Measurements from ENCODE around the gene TMEM86A.

The TMEM86A gene

GRCh38 chr11:18726040-18726439 is 27.5 kb downstream of the TMEM86A start, which contains the start of gene IGSF22:
IGSF22 (minus strand) TSS chr11:18726188; CDS start chr11:18724236, 1,952 bp downstream.
- no peak for DNase-seq (ENCODE audit: low spot score)

GRCh38 chr11:18727479-18728236 is 29.1 kb downstream of the TMEM86A start:
- peak; percentile 52 for DNase-seq (ENCODE audit: low spot score)

GRCh38 chr11:18728658-18729057 is 30.1 kb downstream of the TMEM86A start:
- no peak for DNase-seq (ENCODE audit: low spot score)

GRCh38 chr11:18729426-18729825 is 30.8 kb downstream of the TMEM86A start:
- DNase-seq (ENCODE audit: low spot score), result no peak

- no peak for DNase-seq (ENCODE audit: low spot score)
Observed at GRCh38 chr11:18730020-18730419, 31.4 kb downstream of the TMEM86A start.

GRCh38 chr11:18731441-18731840 is 32.9 kb downstream of the TMEM86A start:
- no peak for DNase-seq (ENCODE audit: low spot score)

- DNase-seq (ENCODE audit: low spot score), result peak; percentile 74
Observed at GRCh38 chr11:18731949-18732821, 33.6 kb downstream of the TMEM86A start.

GRCh38 chr11:18733202-18733601 is 34.6 kb downstream of the TMEM86A start:
- DNase-seq (ENCODE audit: low spot score), result no peak

GRCh38 chr11:18736590-18737148 is 38.1 kb downstream of the TMEM86A start:
- no peak for DNase-seq (ENCODE audit: low spot score)

GRCh38 chr11:18737642-18738041 is 39.1 kb downstream of the TMEM86A start:
- no peak for DNase-seq (ENCODE audit: low spot score)

- no peak for DNase-seq (ENCODE audit: low spot score)
Observed at GRCh38 chr11:18739685-18740084, 41.1 kb downstream of the TMEM86A start.

- DNase-seq (ENCODE audit: low spot score), result no peak
Observed at GRCh38 chr11:18741783-18742182, 43.2 kb downstream of the TMEM86A start.

GRCh38 chr11:18743365-18743764 is 44.8 kb downstream of the TMEM86A start:
- DNase-seq (ENCODE audit: low spot score), result no peak

GRCh38 chr11:18743900-18744514 is 45.4 kb downstream of the TMEM86A start:
- no peak for DNase-seq (ENCODE audit: low spot score)

GRCh38 chr11:18745251-18745650 is 46.7 kb downstream of the TMEM86A start:
- no peak for DNase-seq (ENCODE audit: low spot score)

GRCh38 chr11:18748766-18749365 is 50.3 kb downstream of the TMEM86A start:
- no peak for DNase-seq (ENCODE audit: low spot score)

- DNase-seq (ENCODE audit: low spot score), result no peak
Observed at GRCh38 chr11:18749681-18750319, 51.2 kb downstream of the TMEM86A start.

GRCh38 chr11:18750944-18751343 is 52.4 kb downstream of the TMEM86A start:
- no peak for DNase-seq (ENCODE audit: low spot score)

- no peak for DNase-seq (ENCODE audit: low spot score)
Observed at GRCh38 chr11:18752502-18752901, 53.9 kb downstream of the TMEM86A start.

GRCh38 chr11:18754308-18754707 is 55.7 kb downstream of the TMEM86A start:
- DNase-seq (ENCODE audit: low spot score), result no peak
